Glomerular endothelial cell (primary cell): ENCODE measurements around the gene TSSK3. TPM values are rescaled to one million over a fixed set of nuclear protein-coding genes. Genes with fewer than 3 reads are reported as not detected.
"Not testable (repeated sequence)": the region's sequence is repeated elsewhere in the genome, so short reads cannot be mapped to it uniquely, and the experiment has no call there.

ENCODE experiments used
- DNase-seq: peaks from one replicate; pipeline ENCODE4 v3.0.0-alpha.2; 2011; ENCODE audit warnings: low read depth, low spot score; ENCODE audit errors: extremely low read depth
- total RNA-seq: library from RNA; depleted of rRNA; stranded (reverse); fragments of >200 nt; gene quantifications from 2 replicates; pipeline ENCODE4 v1.2.3, GENCODE V29; 2015

TSSK3 gene
- total RNA-seq, 1 donor from 2014 or later = 0.47 TPM

DNA sequence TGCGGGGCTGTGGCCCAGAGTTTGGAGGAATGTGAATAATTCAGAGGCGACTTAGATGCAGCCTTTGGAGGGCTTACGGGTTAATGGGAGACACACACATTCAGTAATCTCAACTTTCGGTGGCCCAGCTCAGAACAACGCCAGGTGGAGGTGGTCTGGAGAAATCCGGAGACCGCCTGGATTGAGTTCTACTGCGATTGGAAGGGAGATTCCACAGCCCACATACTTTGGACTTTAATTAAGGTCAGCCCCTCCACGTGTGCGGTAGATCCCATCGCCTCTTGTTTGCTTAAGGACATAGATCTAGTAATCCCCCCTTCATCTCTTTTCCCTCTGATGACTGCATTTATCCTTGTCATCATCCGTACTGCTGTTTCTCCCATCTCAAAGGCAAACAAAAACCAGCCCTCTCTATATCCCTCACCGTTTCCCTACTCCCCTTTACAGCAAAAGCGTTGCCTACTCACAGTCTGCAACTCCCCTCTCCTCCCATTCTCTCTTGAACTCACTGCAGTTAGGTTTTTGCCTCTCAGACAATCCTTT, 32.6 kb downstream of the TSSK3 start:
- DNase-seq = no peak

DNA sequence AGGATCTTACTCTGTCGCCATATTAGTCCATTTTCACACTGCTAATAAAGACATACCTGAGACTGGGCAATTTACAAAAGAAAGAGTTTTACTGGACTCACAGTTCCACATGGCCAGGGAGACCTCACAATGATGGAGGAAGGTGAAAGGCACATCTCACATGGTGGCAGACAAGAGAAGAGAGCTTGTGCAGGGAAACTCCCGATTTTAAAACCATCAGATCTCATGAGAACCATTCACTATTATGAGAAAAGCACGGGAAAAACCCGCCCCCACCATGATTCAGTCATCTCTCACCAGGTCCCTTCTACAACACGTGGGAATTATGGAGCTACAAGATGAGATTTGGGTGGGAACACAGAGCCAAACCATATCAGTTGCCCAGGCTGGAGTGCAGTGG, 34.2 kb downstream of the TSSK3 start:
- not testable (repeated sequence) for DNase-seq

DNA sequence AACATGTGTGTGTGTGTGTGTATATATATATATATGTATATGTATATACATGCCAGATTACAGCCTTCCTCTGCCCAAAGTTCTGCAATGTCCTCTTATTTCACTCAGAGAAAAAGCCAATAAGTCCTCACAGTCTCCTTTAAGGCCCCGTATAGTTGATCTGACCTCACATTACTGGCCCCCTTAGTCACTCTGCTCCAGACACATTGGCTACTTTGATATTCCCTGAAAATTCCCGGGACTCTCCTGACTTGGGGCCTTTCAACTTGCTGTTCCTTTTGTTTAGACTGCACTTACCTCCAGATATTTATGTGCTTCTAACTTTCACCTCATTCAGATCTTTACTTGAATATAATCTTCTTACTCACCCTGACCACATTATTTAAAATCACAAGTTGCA, 36.1 kb downstream of the TSSK3 start:
- DNase-seq = no peak

DNA sequence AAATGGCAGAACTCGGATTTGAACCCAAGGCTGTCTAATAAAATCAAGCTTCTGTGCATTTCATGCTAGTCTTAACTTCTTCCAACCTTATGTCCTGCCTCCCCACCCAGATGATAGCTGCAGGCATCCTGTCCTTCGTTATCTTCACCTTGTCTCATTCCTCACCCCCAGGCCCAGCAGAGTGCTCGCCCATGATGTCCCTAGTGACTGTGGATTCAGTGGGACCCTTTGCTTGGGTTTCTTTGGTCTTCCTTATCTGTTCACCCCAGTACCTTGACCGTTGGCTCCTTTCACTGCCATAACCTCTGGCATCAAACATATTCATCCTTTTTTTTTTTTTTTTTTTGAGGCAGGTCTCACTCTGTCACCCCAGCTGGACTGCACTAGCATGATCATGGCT, 37.5 kb downstream of the TSSK3 start:
- DNase-seq = no peak

DNA sequence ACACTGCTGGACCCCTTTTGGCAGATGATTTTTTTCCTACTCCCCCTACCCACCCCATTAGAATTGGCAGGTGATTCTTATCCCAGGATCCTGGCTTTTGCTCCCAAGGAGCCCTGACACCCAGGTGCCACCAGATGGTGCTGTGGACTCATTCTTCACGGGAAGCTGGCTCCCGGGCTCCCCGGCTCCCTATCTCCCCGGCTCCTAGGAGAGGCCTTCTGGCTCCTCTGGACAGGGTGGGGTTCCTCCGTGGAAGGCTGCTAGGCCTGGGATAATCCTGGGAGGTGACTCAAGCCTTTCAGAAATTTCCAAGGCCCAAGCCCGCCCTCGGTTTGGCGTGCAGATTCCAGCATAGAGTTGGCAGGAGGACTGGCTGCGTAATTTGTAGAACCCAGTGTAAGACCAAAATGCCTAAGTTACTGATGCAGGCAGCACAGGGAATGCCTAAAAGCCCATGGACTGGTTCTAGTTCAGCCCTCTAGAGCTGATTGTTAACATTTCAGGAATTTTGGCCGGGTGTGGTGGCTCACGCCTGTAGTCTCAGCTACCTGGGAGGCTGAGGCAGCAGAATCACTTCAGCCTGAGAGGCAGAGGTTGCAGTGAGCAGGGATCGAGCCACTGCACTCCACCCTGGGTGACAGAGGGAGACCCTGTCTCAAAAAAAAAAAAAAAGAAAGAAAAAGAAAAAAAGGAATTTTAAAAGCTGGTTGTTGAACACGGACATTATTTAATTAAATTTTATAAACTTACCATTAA, 38.7 kb downstream of the TSSK3 start:
- DNase-seq = no peak

DNA sequence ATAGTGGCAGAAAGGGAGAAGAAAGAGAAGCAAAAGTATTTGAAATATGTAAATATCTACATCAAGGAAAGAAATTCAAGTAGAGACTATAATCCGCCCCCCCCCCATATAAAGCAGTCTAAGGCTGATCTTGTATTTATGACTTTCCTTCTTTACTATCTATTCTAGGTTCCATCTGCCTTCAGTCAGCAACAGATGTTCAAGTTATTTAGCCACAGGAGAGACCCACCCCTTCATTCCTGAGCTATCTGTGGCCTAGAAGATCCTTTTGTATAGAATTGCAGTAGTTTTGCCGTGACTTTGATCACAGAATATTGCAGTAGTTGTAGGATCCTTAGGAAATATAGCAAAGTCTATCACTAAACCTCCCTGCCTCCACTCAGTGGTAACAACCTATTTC, 42.6 kb downstream of the TSSK3 start:
- DNase-seq = no peak

DNA sequence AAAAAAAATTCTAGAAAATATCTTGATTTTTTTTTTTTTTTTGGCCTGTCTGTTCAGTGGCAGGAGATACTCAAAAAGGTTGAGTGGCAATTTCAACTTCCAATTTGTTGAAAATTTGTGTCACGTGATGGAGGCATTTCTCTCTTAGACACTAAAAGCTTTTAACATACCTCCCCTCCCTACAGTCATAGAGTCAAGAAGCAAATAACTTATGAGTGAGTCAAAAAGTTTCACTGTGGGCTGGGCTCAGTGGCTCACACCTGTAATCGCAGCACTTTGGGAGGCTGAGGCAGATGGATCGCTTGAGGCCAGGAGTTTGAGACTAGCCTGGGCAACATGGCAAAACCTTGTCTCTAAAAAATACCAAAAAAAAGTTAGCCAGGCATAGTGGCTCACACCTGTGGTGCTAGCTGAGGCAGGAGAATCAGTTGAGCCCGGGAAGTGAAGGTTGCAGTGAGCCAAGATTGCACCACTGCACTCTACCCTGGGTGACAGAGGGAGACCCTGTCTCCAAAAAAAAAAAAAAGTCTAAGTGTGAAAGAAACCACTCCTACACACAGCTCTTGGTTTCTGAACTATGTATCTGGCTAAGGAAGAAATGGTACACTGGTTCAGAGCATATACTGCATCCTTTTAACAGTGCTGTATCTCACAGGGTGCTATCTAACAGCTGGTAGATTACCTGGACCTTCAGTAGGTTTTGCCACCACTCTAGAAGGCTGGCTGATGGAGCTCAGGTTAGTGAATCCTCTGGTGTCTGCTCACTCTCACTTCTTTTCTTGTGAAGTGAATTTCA, 43.5 kb downstream of the TSSK3 start:
- DNase-seq = no peak

DNA sequence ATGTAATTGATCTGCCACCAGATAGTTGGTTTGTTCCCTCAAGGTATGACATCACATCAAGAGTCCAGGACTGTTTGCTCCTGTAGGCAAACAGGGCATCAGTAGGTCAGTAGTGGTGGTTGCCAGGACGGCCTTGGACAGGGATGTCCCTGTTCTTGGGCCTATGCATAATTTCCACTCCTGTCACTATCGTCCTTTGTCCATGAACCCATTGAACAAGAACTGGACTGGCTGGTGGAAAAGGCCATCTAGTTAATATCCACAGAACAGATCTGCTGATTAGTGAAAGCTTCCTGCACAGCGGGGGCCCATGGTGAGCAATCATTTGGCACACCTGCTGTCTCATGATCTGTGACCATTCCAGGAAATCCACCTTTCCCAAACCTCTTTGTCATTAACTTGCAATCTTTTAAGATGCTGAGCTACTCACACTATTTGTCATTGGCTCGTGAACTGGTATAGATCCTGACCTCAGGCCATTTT, 44.3 kb downstream of the TSSK3 start:
- DNase-seq = no peak

DNA sequence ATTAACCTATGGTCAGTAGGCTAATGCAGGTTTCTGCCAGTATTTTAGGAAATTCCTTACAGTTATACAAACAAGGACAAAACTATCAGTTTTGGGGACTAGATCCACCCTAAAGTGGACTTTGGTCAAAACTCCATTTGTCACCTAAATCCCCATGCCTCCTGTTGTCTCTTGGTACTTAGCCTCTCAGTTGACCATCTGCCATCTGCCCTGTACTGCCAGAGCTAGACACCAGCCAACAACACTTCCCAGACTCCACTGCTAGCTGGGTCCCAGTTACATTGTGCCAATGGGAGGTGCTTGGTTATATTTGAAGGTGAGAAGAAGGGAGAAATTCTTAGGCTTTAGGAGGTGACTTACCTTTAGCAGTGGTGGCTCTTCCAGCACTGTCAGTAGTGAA, 48.9 kb downstream of the TSSK3 start:
- DNase-seq = no peak

DNA sequence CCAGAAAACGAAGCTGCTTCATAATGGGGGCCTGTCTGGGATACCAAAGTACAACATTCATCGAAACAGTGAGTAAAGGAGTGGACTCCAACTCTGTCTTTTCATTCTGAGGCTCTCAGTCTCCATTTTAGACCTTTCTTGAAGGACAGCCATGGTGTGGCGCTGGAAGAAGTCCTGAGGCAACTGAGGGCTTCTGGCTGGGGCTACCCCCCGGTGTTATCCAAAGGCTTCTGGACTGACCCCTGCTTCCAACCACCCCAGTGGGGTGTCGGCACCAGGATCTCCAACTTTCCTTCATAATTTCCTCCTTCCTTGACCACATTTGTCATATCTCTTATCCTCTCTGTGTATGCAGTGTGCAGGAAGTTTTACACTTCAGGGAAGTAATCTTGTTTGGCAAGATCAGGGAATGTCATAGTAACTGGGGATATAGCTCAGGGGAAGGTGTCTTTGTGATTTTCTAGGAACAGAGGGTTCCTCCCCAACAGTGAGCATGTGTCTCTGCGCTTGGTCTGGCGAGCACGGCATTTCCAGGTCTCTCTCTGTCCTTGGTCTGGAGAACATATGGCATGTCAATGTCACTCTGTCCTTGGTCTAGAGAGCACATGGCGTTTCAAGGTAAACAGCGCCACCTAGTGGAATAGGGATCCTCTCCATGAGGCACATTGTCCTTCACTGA, 51.3 kb downstream of the TSSK3 start:
- DNase-seq = no peak

Other genes starting within 250 kb of the TSSK3 start
- gene TXLNA, start 182.9 kb upstream of the TSSK3 start, total RNA-seq = 72.3 and 74.8 TPM in 2 replicates
- gene CCDC28B, start 161.9 kb upstream of the TSSK3 start, total RNA-seq = 17.5 and 21.4 TPM in 2 replicates
- 0.97 and 3.4 TPM in 2 replicates for gene IQCC, start 156.9 kb upstream of the TSSK3 start, total RNA-seq
- not detected in 2 replicates for gene DCDC2B, start 153.4 kb upstream of the TSSK3 start, total RNA-seq
- gene TMEM234, start 140.2 kb upstream of the TSSK3 start, total RNA-seq = 15.9 and 16.6 TPM in 2 replicates
- 234 and 362 TPM in 2 replicates for gene EIF3I, start 140.1 kb upstream of the TSSK3 start, total RNA-seq
- 101 and 121 TPM in 2 replicates for gene FAM167B, start 115.3 kb upstream of the TSSK3 start, total RNA-seq
- gene LCK, start 111.3 kb upstream of the TSSK3 start, total RNA-seq = 0.35 and 1.1 TPM in 2 replicates
- gene HDAC1, start 70.5 kb upstream of the TSSK3 start, total RNA-seq = 150 and 166 TPM in 2 replicates
- 355 and 455 TPM in 2 replicates for gene MARCKSL1, start 26.3 kb upstream of the TSSK3 start, total RNA-seq
- 3.5 and 5.5 TPM in 2 replicates for gene FAM229A, start 54 bp upstream of the TSSK3 start, total RNA-seq
- 75.0 and 117 TPM in 2 replicates for gene BSDC1, start 31.9 kb downstream of the TSSK3 start, total RNA-seq
- gene ZBTB8B, start 102.5 kb downstream of the TSSK3 start, total RNA-seq = not detected in 2 replicates
- 8.4 and 10.4 TPM in 2 replicates for gene ZBTB8A, start 176.9 kb downstream of the TSSK3 start, total RNA-seq